B cell (primary cell): ENCODE measurements around the gene NAV2.

ENCODE experiments used
- EZH2 ChIP-seq: IDR thresholded peaks from 2 replicates; pipeline ENCODE4 v1.6.1; 2012; ENCODE audit warnings: borderline replicate concordance, low read depth, mild to moderate bottlenecking, moderate library complexity, low read length; ENCODE audit not compliant: insufficient read depth, poor library complexity, severe bottlenecking
- TF ChIP-seq, protein P1 (sequence below): fragments of 200-600 bp; IDR thresholded peaks from one replicate; pipeline ENCODE4 v1.8.0; 2022; ENCODE audit warnings: antibody characterized with exemption, mild to moderate bottlenecking

DNA sequence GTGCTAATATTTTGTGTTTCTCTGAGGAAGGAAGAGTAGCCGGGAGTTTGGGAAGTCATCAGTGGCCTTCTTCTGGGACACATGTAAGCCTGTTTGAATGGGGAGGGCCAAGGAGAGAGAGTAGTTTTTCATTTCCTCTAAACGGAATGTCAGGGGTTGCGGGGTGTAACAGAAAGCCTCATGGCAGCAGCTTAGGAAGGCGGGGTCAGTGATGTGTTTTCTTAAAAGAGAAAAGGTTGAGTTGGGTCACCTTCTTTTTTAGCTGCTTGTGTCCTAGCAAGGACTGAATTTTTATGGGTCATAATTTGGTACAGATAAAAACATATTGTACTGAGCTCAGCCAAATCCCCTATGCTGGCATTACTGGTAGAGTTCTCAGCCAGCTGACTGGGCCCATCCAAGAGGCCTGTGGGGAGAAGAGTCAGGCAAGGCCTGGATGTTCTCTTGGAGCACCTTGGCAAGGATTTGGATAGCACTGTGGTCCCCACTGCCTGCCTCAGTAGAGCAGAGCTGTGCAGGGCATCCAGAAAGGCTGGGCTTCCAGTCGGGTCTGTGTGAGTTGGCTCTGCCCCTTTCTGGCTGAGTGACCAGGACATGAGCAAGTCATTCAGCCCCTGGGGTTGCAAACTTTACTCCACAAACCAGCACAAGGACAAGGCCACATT lies 29.4 kb upstream of the NAV2 start:
- TF ChIP-seq, protein P1, sequence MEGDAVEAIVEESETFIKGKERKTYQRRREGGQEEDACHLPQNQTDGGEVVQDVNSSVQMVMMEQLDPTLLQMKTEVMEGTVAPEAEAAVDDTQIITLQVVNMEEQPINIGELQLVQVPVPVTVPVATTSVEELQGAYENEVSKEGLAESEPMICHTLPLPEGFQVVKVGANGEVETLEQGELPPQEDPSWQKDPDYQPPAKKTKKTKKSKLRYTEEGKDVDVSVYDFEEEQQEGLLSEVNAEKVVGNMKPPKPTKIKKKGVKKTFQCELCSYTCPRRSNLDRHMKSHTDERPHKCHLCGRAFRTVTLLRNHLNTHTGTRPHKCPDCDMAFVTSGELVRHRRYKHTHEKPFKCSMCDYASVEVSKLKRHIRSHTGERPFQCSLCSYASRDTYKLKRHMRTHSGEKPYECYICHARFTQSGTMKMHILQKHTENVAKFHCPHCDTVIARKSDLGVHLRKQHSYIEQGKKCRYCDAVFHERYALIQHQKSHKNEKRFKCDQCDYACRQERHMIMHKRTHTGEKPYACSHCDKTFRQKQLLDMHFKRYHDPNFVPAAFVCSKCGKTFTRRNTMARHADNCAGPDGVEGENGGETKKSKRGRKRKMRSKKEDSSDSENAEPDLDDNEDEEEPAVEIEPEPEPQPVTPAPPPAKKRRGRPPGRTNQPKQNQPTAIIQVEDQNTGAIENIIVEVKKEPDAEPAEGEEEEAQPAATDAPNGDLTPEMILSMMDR = no peak
- TF ChIP-seq EZH2 = no peak
